ENCODE measurements around the gene DNAH11. TPM values are rescaled to one million over a fixed set of nuclear protein-coding genes. Genes with fewer than 3 reads are reported as not detected.
"Not testable (repeated sequence)": the region's sequence is repeated elsewhere in the genome, so short reads cannot be mapped to it uniquely, and the experiment has no call there.

The DNAH11 gene
- polyA plus RNA-seq, 1 donor from 2014 or later = 0.16 TPM

DNA sequence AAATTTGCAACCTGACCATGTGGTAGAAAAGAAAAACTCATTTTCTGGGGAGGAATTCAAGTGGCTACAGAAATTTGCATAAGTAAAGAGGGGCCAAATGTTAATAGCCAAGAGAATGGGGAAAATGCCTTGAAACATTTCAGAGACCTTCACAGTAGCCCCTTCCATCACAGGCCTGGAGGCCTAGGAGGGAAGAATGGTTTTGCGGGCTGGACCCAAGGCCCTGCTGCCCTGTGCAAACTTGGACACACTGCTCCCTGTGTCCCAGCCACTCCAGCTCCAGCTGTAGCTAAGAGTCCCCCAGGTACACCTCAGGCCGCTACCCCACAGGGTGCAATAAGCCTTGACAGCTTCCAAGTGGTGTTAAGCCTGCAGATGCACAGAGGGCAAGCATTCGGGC lies 16.4 kb upstream of the DNAH11 start:
- H3K9me3 ChIP-seq (ENCODE audit: low read length) = peaks cover 4% of the 10 kb centered on the region
- no peaks in the 10 kb centered on the region for H3K9me2 ChIP-seq (ENCODE audit: insufficient read depth, low read length)
- no peak overlapping the region for H3K27ac ChIP-seq (ENCODE audit: low read length)
- H3K4me2 ChIP-seq (ENCODE audit: low read length) = no peak overlapping the region
- no peak overlapping the region for H3K4me3 ChIP-seq (ENCODE audit: low read length)
- H4K20me1 ChIP-seq (ENCODE audit: insufficient read depth) = no peaks in the 10 kb centered on the region
- no peaks in the 10 kb centered on the region for H3K79me2 ChIP-seq (replicated peaks; ENCODE audit: insufficient read depth, low read length)
- no peaks in the 10 kb centered on the region for H3K27me3 ChIP-seq (ENCODE audit: insufficient read depth, low read depth, low read length)
- TF ChIP-seq POLR2AphosphoS5 (IDR thresholded peaks at IDR 0.05) (no peak), MXI1 (conservative IDR thresholded peaks at IDR 0.05; ENCODE audit: poor library complexity, severe bottlenecking) (no peak), RAD21 (conservative IDR thresholded peaks at IDR 0.05) (no peak), TAF1 (IDR thresholded peaks at IDR 0.05; ENCODE audit: low read depth) (no peak), SMC3 (conservative IDR thresholded peaks at IDR 0.05; ENCODE audit: poor library complexity) (no peak), EZH2 (IDR thresholded peaks at IDR 0.05; ENCODE audit: borderline replicate concordance, insufficient read depth, low read length, poor library complexity, severe bottlenecking) (no peak), EP300 (conservative IDR thresholded peaks at IDR 0.05; ENCODE audit: poor library complexity, severe bottlenecking) (no peak)
- TF ChIP-seq, protein P1, sequence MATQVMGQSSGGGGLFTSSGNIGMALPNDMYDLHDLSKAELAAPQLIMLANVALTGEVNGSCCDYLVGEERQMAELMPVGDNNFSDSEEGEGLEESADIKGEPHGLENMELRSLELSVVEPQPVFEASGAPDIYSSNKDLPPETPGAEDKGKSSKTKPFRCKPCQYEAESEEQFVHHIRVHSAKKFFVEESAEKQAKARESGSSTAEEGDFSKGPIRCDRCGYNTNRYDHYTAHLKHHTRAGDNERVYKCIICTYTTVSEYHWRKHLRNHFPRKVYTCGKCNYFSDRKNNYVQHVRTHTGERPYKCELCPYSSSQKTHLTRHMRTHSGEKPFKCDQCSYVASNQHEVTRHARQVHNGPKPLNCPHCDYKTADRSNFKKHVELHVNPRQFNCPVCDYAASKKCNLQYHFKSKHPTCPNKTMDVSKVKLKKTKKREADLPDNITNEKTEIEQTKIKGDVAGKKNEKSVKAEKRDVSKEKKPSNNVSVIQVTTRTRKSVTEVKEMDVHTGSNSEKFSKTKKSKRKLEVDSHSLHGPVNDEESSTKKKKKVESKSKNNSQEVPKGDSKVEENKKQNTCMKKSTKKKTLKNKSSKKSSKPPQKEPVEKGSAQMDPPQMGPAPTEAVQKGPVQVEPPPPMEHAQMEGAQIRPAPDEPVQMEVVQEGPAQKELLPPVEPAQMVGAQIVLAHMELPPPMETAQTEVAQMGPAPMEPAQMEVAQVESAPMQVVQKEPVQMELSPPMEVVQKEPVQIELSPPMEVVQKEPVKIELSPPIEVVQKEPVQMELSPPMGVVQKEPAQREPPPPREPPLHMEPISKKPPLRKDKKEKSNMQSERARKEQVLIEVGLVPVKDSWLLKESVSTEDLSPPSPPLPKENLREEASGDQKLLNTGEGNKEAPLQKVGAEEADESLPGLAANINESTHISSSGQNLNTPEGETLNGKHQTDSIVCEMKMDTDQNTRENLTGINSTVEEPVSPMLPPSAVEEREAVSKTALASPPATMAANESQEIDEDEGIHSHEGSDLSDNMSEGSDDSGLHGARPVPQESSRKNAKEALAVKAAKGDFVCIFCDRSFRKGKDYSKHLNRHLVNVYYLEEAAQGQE (IDR thresholded peaks at IDR 0.05; ENCODE audit: borderline replicate concordance) = no peak
- TF ChIP-seq, protein P2, sequence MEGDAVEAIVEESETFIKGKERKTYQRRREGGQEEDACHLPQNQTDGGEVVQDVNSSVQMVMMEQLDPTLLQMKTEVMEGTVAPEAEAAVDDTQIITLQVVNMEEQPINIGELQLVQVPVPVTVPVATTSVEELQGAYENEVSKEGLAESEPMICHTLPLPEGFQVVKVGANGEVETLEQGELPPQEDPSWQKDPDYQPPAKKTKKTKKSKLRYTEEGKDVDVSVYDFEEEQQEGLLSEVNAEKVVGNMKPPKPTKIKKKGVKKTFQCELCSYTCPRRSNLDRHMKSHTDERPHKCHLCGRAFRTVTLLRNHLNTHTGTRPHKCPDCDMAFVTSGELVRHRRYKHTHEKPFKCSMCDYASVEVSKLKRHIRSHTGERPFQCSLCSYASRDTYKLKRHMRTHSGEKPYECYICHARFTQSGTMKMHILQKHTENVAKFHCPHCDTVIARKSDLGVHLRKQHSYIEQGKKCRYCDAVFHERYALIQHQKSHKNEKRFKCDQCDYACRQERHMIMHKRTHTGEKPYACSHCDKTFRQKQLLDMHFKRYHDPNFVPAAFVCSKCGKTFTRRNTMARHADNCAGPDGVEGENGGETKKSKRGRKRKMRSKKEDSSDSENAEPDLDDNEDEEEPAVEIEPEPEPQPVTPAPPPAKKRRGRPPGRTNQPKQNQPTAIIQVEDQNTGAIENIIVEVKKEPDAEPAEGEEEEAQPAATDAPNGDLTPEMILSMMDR (IDR thresholded peaks at IDR 0.05; ENCODE audit: poor library complexity, severe bottlenecking) = no peak
- no peak overlapping the region for H3K9ac ChIP-seq (ENCODE audit: low read length)
- H3K36me3 ChIP-seq (ENCODE audit: insufficient read depth, low read length) = no peaks in the 10 kb centered on the region
- H2AFZ ChIP-seq (ENCODE audit: low read depth, low read length) = no peak overlapping the region
- H3F3A ChIP-seq (ENCODE audit: insufficient read depth, low read length, poor library complexity, severe bottlenecking) = no peaks in the 10 kb centered on the region

DNA sequence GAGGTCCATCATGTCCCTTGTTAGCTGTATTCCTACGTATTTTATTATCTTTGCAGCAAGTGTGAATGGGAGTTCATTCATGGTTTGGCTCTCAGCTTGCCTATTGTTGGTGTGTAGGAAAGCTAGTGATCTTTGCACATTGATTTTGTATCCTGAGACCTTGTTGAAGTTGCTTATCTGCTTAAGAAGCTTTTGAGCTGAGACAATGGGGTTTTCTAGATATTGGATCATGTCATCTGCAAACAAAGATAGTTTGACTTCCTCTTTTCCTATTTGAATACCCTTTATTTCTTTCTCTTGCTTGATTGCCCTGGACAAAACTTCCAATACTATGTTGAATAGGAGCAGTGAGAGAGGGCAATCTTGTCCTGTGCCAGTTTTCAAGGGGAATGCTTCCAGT lies 10.4 kb upstream of the DNAH11 start:
- not testable (repeated sequence) for H3K4me3 ChIP-seq (ENCODE audit: low read length); H3K9ac ChIP-seq (ENCODE audit: low read length); H3K36me3 ChIP-seq (ENCODE audit: insufficient read depth, low read length); H3K9me3 ChIP-seq (ENCODE audit: low read length); H3K27ac ChIP-seq (ENCODE audit: low read length); H3F3A ChIP-seq (ENCODE audit: insufficient read depth, low read length, poor library complexity, severe bottlenecking); H2AFZ ChIP-seq (ENCODE audit: low read depth, low read length); H3K79me2 ChIP-seq (replicated peaks; ENCODE audit: insufficient read depth, low read length); H3K27me3 ChIP-seq (ENCODE audit: insufficient read depth, low read depth, low read length); H3K9me2 ChIP-seq (ENCODE audit: insufficient read depth, low read length); H4K20me1 ChIP-seq (ENCODE audit: insufficient read depth); H3K4me2 ChIP-seq (ENCODE audit: low read length)

DNA sequence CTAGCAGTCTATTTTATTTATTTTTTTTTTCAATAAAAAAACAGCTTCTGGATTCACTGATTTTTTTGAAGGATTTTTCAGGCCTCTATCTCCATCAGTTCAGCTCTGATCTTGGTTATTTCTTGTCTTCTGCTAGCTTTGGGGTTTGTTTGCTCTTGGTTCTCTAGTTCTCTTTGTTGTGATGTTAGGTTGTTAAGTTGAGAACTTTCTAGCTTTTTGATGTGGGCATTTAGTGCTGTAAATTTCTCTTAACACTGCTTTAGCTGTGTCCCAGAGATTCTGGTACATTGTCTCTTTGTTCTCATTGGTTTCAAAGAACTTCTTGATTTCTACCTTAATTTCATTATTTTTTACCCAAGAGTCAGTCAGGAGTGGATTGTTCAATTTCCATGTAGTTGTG lies 9.2 kb upstream of the DNAH11 start:
- H3K4me3 ChIP-seq (ENCODE audit: low read length); H4K20me1 ChIP-seq (ENCODE audit: insufficient read depth); H3K79me2 ChIP-seq (replicated peaks; ENCODE audit: insufficient read depth, low read length); H3K27ac ChIP-seq (ENCODE audit: low read length); H3K9ac ChIP-seq (ENCODE audit: low read length); H3K36me3 ChIP-seq (ENCODE audit: insufficient read depth, low read length); H3K27me3 ChIP-seq (ENCODE audit: insufficient read depth, low read depth, low read length); H3F3A ChIP-seq (ENCODE audit: insufficient read depth, low read length, poor library complexity, severe bottlenecking); H3K9me3 ChIP-seq (ENCODE audit: low read length); H2AFZ ChIP-seq (ENCODE audit: low read depth, low read length); H3K4me2 ChIP-seq (ENCODE audit: low read length); H3K9me2 ChIP-seq (ENCODE audit: insufficient read depth, low read length): not testable (repeated sequence)

DNA sequence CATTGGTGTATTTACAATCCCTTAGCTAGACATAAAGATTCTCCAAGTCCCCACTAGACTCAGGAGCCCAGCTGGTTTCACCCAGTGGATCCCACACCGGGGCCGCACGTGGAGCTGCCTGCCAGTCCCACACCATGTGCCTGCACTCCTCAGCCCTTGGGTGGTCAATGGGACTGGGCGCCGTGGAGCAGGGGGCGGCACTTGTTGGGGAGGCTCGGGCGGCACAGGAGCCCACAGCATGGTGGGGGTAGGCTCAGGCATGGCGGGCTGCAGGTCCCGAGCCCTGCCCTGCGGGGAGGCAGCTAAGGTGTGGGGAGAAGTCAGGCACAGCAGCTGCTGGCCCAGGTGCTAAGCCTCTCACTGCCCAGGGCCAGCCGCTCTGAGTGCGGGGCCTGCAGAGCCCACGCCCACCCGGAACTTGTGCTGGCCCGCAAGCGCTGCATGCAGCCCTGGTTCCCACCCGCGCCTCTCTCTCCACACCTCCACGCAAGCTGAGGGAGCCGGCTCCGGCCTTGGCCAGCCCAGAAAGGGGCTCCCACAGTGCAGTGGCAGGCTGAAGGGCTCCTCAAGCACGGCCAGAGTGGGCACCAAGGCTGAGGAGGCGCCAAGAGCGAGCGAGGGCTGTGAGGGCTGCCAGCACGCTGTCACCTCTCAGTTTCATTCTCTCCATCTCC lies 6.3 kb upstream of the DNAH11 start:
- H3K9me3 ChIP-seq (ENCODE audit: low read length); H3K4me2 ChIP-seq (ENCODE audit: low read length); H3K27me3 ChIP-seq (ENCODE audit: insufficient read depth, low read depth, low read length); H3K27ac ChIP-seq (ENCODE audit: low read length); H3K4me3 ChIP-seq (ENCODE audit: low read length); H3K9ac ChIP-seq (ENCODE audit: low read length); H2AFZ ChIP-seq (ENCODE audit: low read depth, low read length); H3K79me2 ChIP-seq (replicated peaks; ENCODE audit: insufficient read depth, low read length); H3K9me2 ChIP-seq (ENCODE audit: insufficient read depth, low read length); H3F3A ChIP-seq (ENCODE audit: insufficient read depth, low read length, poor library complexity, severe bottlenecking); H3K36me3 ChIP-seq (ENCODE audit: insufficient read depth, low read length); H4K20me1 ChIP-seq (ENCODE audit: insufficient read depth): not testable (repeated sequence)

All from neural cell (in vitro differentiated cells).